MM.1S (cell line): ENCODE measurements around the gene INPP5F.
A peak's percentile ranks its signal among the peaks of the same experiment; 100 is the strongest.

Experiments used
- DNase-seq: peaks from one replicate; pipeline ENCODE4 v3.0.0-alpha.2; 2015
- H2AFZ ChIP-seq: fragments of 300-600 bp; sonication (generic); 2 replicates; pipeline ENCODE4 v1.6.0; 2016; ENCODE audit warnings: antibody characterized with exemption, low read length
- H3F3A ChIP-seq: fragments of 300-600 bp; sonication (generic); 2 replicates; pipeline ENCODE4 v1.6.1; 2016; ENCODE audit warnings: mild to moderate bottlenecking, antibody characterized with exemption, low read length, moderate library complexity, mixed read lengths; ENCODE audit not compliant: insufficient read depth
- H3K27ac ChIP-seq: fragments of 300-600 bp; sonication (generic); 2 replicates; pipeline ENCODE4 v1.5.1; 2016; ENCODE audit warnings: mild to moderate bottlenecking, low read length
- H3K27me3 ChIP-seq: fragments of 300-600 bp; sonication (generic); replicated peaks from 2 replicates; pipeline ENCODE4 v1.6.0; 2016; ENCODE audit warnings: low read length; ENCODE audit not compliant: insufficient read depth
- H3K36me3 ChIP-seq: fragments of 300-600 bp; sonication (generic); replicated peaks from 2 replicates; pipeline ENCODE4 v1.6.1; 2016; ENCODE audit warnings: mild to moderate bottlenecking, low read length, mixed read lengths; ENCODE audit not compliant: insufficient read depth
- H3K4me1 ChIP-seq: fragments of 300-600 bp; sonication (generic); 2 replicates; pipeline ENCODE4 v1.6.1; 2016; ENCODE audit warnings: low read length, mixed read lengths
- H3K4me2 ChIP-seq: fragments of 300-600 bp; sonication (generic); 2 replicates; pipeline ENCODE4 v1.6.0; 2016; ENCODE audit warnings: low read depth, low read length
- H3K4me3 ChIP-seq: fragments of 300-600 bp; sonication (generic); 2 replicates; pipeline ENCODE4 v1.5.1; 2016; ENCODE audit warnings: low read length, mixed read lengths
- H3K79me2 ChIP-seq: fragments of 300-600 bp; sonication (generic); 2 replicates; pipeline ENCODE4 v1.6.1; 2016; ENCODE audit warnings: mixed run types, low read length, mixed read lengths
- H3K9ac ChIP-seq: fragments of 300-600 bp; sonication (generic); 2 replicates; pipeline ENCODE4 v1.6.1; 2016; ENCODE audit warnings: low read length, mixed read lengths
- H3K9me2 ChIP-seq: fragments of 300-600 bp; sonication (generic); replicated peaks from 2 replicates; pipeline ENCODE4 v1.6.1; 2016; ENCODE audit warnings: mild to moderate bottlenecking, low read length, mixed read lengths; ENCODE audit not compliant: insufficient read depth
- H3K9me3 ChIP-seq: fragments of 300-600 bp; sonication (generic); replicated peaks from 2 replicates; pipeline ENCODE4 v1.6.1; 2016; ENCODE audit warnings: mild to moderate bottlenecking, low read length, mixed read lengths; ENCODE audit not compliant: insufficient read depth
- H4K20me1 ChIP-seq: fragments of 300-600 bp; sonication (generic); 2 replicates; pipeline ENCODE4 v1.6.1; 2016; ENCODE audit warnings: mild to moderate bottlenecking, low read length, moderate library complexity, mixed read lengths; ENCODE audit not compliant: insufficient read depth
- CTCF ChIP-seq: fragments of 300-600 bp; sonication (generic); IDR thresholded peaks from 2 replicates; pipeline ENCODE4 v1.5.1; 2016; ENCODE audit warnings: antibody characterized with exemption, low read length, mixed read lengths
- EZH2 ChIP-seq: fragments of 300-600 bp; sonication (generic); optimal IDR thresholded peaks from 2 replicates; pipeline ENCODE3; 2017; ENCODE audit warnings: low read depth, mild to moderate bottlenecking, antibody characterized with exemption, low read length, mixed read lengths
- EZH2phosphoT487 ChIP-seq: fragments of 300-600 bp; sonication (generic); IDR thresholded peaks from 2 replicates; pipeline ENCODE4 v1.6.1; 2018; ENCODE audit warnings: antibody characterized with exemption, low read length

Gene INPP5F

GRCh38 chr10:119859420-119860258 lies 133.8 kb downstream of the INPP5F start:
- Histone ChIP-seq H3K9me3 (no peaks in the 10 kb centered on the region), H3K4me3 (no peak overlapping the region), H4K20me1 (peaks cover 63% of the 10 kb centered on the region), H2AFZ (no peak overlapping the region), H3K4me2 (no peak overlapping the region), H3K79me2 (peaks cover 83% of the 10 kb centered on the region), H3F3A (peaks cover 7% of the 10 kb centered on the region; the same call in 1 of the 2 replicates), H3K27me3 (no peaks in the 10 kb centered on the region), H3K4me1 (0 out of 2 replicates have a peak, but pooled peaks cover 4% of the 10 kb centered on the region), H3K9me2 (no peaks in the 10 kb centered on the region), H3K36me3 (peaks cover 17% of the 10 kb centered on the region), H3K9ac (no peak overlapping the region), H3K27ac (no peak overlapping the region)
- DNase-seq = peak; percentile 59
- TF ChIP-seq EZH2phosphoT487 (no peak), CTCF (peak; percentile 63)

GRCh38 chr10:119860866-119861607 lies 135.2 kb downstream of the INPP5F start:
- H3K9me3 ChIP-seq = no peaks in the 10 kb centered on the region
- H3K9ac ChIP-seq = no peak overlapping the region
- H3K4me3 ChIP-seq = no peak overlapping the region
- no peak for TF ChIP-seq CTCF
- TF ChIP-seq EZH2phosphoT487 = no peak
- TF ChIP-seq EZH2 = no peak
- no peak overlapping the region for H3K27ac ChIP-seq
- H3K4me1 ChIP-seq = 0 out of 2 replicates have a peak, but pooled peaks cover 4% of the 10 kb centered on the region
- H3K27me3 ChIP-seq = no peaks in the 10 kb centered on the region
- H3K36me3 ChIP-seq = peaks cover 17% of the 10 kb centered on the region
- H4K20me1 ChIP-seq = peaks cover 70% of the 10 kb centered on the region
- H2AFZ ChIP-seq = no peak overlapping the region
- H3K79me2 ChIP-seq = peaks cover 96% of the 10 kb centered on the region
- no peaks in the 10 kb centered on the region for H3K9me2 ChIP-seq
- peaks cover 7% of the 10 kb centered on the region; the same call in 1 of the 2 replicates for H3F3A ChIP-seq
- no peak overlapping the region for H3K4me2 ChIP-seq
- DNase-seq = no peak

DNA sequence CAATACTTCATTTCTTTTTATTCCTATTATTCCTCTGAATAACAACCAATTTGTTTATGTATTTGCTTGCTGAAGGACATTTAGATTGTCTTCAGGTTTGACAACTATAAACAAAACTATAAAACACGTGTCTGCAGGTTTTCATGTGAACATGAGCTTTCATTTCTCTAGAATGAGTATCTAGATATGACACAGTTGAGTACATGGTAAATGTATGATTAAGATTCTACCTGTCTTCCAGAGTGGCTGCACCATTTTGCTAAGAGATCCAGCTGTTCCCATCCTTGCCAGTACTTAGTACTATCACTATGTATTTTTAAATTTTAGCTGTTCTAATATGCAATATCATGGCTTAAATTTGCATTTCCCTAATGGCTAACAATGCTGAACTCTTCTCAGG lies 136.7 kb downstream of the INPP5F start:
- Histone ChIP-seq H2AFZ (no peak overlapping the region), H3F3A (peaks cover 7% of the 10 kb centered on the region; the same call in 1 of the 2 replicates), H3K79me2 (peaks cover 100% of the 10 kb centered on the region), H3K36me3 (peaks cover 10% of the 10 kb centered on the region), H4K20me1 (peaks cover 80% of the 10 kb centered on the region), H3K27ac (no peak overlapping the region), H3K4me2 (no peak overlapping the region), H3K4me3 (no peak overlapping the region), H3K4me1 (0 out of 2 replicates have a peak, but pooled peaks cover 4% of the 10 kb centered on the region), H3K9ac (no peak overlapping the region), H3K9me2 (no peaks in the 10 kb centered on the region), H3K27me3 (no peaks in the 10 kb centered on the region), H3K9me3 (no peaks in the 10 kb centered on the region)
- DNase-seq = no peak
- TF ChIP-seq CTCF = no peak
- no peak for TF ChIP-seq EZH2
- no peak for TF ChIP-seq EZH2phosphoT487
